Left kidney (tissue), 2 donors: ENCODE data around the gene SF3B2. TPM values are rescaled to one million over a fixed set of nuclear protein-coding genes. Genes with fewer than 3 reads are reported as not detected.
"Not testable (repeated sequence)": the region's sequence is repeated elsewhere in the genome, so short reads cannot be mapped to it uniquely, and the experiment has no call there.

ENCODE experiments used
- DNase-seq: peaks from one replicate; pipeline ENCODE4 v3.0.0-alpha.2; 2013
- polyA plus RNA-seq: library from polyadenylated mRNA; unstranded; fragments of 120-200 nt; gene quantifications from one replicate; pipeline ENCODE4 v1.2.1, GENCODE V29; 2013; ENCODE audit not compliant: insufficient read length

Gene SF3B2
- polyA plus RNA-seq, 1 donor = 260 TPM

DNA sequence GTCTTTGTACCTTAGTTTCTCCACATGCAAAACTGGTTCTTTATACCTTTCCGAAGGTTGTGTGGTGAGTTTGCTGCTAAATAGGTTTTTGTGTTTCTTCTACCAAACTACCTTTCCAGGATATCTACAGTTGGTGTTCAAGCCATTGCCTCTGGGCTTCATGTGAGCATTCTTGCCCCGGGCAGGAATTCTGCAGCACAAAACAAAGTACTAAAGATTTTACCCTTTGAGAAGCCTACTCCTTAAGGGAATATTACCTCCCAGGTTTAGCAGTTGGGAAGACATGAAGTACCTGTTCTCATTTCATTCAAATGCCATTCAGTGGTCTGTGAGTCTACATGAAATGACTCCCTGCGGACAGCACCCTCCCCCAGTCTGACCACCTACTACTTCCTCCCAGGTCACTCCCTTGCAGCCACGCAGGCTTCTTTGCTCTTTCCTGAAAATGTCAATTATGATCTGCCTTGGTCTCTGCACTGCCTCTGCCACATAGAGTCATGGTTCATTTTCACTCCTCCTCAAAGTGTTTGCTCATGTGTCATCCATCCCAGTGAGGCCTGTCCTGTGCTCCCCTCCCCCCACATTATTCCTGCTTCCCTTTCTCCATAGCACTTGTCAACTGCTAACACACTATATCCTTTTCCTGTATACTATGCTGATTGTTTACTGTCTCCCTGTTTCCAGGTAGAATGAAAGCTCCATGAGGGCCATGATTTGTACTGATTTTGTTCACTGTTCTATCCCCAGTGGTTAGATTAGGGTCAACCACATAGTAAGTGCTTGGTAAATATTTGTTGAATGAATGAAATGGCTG, 54.8 kb downstream of the SF3B2 start:
- DNase-seq = no peak

- no peak for DNase-seq
Observed at GRCh38 chr11:66107600-66108510, 55.7 kb downstream of the SF3B2 start.

DNA sequence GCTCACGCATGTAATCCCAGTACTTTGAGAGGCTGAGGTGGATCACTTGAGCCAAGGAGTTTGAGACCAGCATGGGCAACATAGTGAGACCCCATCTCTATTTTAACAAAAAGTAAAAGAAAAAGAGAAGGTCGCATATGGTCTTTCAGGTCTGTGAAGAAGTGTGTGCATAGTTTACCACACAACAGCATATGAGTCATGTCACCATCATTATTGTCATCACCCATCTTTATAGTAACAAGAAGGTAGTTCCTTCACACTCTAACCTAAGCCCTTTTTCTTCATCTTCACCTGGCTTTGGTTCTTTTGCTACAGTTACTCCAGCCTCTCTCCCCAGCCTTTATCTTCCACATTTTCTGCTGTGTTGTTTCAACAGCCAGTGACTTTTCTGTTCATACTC, 57.1 kb downstream of the SF3B2 start:
- no peak for DNase-seq

DNA sequence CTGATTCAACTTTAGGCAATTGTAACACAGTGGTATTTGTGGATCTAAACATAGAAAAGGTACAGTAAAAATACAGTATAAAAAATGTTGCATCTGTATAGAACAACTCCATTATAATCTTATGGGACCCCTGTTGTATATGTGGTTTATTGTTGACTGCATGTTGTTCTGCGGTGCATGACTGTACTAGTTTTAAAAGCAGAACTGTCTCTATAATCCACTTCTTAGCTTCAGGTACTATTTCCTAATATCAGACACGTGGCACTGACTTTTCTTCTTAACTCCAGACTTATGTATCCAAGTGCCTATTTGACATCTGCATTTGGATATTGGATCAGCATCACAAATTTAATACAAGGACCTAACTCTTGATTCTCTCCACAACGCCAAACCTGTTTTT, 59.0 kb downstream of the SF3B2 start:
- DNase-seq = no peak

GRCh38 chr11:66112041-66112491, 59.9 kb downstream of the SF3B2 start:
- DNase-seq = no peak

DNA sequence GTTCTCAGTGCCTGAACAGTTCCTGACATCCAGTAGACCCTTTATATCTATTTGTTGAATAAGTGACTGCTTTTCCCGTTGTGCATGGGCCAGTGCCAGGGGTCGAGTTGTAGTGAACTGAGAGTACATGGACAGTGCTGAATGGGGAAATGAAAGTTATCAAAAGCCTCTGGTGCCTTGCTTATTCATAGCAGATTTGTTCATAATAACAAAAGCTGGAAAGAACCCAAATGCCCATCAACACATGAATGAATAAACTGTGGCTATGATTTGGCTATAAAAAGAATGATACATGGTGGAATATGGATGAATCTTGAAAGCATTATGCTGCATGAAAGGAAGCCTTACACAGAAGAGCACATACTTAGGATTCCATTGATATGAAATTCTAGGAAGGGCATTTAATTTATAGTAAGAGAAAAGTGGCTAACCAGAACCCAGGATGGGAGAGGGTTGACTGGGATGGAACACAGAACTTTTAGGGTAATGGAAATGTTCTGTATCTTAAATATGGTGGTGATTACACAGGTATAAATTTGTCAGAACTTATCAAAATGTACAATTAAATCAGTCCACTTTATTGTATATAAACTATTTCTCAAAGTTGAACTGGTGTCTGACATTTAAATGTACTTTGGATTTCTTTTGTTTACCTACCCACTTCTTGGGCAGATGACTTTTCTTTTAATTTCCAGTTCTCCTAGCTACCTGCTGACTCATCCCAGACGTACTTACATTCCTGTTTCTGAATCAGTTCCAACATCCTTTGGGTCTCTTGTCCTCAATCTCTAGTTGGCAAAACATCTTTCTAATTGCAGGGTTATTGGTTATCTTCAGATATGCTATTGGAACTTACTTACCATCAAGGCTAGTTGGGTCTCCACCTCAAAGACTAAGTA, 60.7 kb downstream of the SF3B2 start:
- no peak for DNase-seq

GRCh38 chr11:66114957-66115356, 62.8 kb downstream of the SF3B2 start:
- DNase-seq = not testable (repeated sequence)

DNA sequence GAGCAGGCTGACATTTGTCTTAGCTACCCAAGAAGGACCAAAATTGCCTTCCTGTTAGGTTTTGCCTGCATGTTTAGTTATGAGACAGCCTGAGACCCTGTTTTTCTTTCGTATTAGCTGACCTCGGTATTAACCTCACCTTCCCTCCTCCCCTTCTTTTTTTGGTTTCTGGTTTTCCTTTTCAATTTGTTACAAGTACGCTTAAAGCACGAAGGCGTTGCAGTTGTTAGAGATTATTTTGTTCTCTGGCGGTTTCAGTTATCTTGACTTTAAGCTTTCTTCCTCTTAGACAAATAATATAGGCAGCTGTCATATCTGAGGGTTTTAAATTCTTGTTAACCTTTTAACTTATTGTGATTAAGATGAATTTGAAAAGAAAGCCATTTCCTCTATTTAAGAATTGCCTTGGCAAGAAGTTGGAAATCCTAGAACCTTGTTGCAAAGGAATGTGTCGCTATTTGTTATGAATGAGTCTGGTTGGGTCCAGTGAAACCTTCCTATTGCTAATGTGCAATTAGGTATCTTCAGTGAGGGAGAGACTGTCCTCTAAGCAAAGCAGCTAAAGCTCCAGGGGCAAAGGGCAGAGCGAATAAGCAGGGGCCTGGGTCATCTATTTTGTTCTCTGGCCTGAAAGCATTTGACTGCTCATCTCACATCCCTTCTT, 63.6 kb downstream of the SF3B2 start:
- no peak for DNase-seq

DNA sequence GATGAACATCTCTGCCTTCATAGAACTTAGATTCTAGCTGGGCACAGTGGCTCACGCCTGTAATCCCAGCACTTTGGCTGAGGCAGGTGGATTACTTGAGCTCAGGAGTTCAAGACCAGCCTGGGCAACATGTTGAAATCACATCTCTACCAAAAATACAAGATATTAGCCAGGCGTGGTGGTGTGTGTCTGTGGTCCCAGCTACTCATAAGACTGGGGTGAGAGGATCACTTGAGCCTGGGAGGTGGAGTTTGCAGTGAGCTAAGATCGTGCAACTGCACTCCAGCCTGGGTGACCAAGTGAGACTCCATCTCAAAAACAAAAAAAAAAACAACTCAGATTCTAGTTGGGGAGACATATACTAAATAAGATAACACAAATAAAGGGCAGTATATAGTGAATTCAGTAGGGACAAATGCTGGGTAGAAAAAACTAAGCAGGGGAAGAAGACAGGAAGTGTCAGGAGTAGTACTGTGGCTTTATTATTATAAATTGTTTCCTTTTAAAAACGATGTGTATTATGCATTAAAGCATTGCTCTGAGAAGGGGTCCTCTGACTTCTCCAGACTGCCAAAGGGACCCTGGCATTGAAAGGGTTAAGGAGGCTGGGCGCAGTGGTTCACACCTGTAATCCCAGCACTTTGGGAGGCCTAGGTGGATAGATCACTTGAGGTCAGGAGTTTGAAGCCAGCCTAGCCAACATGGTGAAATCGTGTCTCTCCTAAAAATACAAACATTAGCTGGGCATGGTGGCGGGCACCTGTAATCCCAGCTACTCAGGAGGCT, 64.6 kb downstream of the SF3B2 start:
- DNase-seq = no peak

DNA sequence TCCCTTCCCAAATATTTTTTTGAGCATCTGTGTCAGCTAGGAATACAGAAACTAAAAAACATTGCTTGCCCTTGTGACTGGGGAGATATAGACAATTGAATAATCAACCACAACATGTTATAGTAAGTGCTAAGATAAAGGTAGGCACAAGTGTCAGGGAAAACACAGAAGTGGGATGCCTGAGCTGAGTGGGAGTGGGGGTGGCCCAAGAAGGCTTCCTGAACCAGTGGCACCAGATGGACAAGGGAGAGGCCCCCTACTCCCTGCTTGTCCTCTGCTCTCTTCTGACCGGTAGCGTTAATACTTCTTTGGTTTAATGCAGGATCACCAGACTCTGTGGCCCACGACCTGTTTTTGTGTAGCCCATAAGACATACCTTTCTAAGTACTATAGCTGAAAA, 66.7 kb downstream of the SF3B2 start:
- DNase-seq = no peak

Other genes starting within 250 kb of the SF3B2 start
- gene SNX32, start 218.4 kb upstream of the SF3B2 start, polyA plus RNA-seq = 2.6 TPM
- 688 TPM for gene CFL1, start 194.2 kb upstream of the SF3B2 start, polyA plus RNA-seq
- 48.3 TPM for gene MUS81, start 191.9 kb upstream of the SF3B2 start, polyA plus RNA-seq
- 102 TPM for gene EFEMP2, start 179.6 kb upstream of the SF3B2 start, polyA plus RNA-seq
- gene CTSW, start 172.5 kb upstream of the SF3B2 start, polyA plus RNA-seq = 1.4 TPM
- 96.0 TPM for gene FIBP, start 163.9 kb upstream of the SF3B2 start, polyA plus RNA-seq
- 5.0 TPM for gene CCDC85B, start 161.7 kb upstream of the SF3B2 start, polyA plus RNA-seq
- not detected for gene FOSL1, start 152.0 kb upstream of the SF3B2 start, polyA plus RNA-seq
- gene C11orf68, start 133.3 kb upstream of the SF3B2 start, polyA plus RNA-seq = 30.6 TPM
- 65.8 TPM for gene DRAP1, start 132.9 kb upstream of the SF3B2 start, polyA plus RNA-seq
- gene TSGA10IP, start 106.9 kb upstream of the SF3B2 start, polyA plus RNA-seq = 0.23 TPM
- 48.6 TPM for gene SART1, start 90.6 kb upstream of the SF3B2 start, polyA plus RNA-seq
- 31.7 TPM for gene EIF1AD, start 50.2 kb upstream of the SF3B2 start, polyA plus RNA-seq
- gene BANF1, start 49.9 kb upstream of the SF3B2 start, polyA plus RNA-seq = 233 TPM
- gene CST6, start 40.4 kb upstream of the SF3B2 start, polyA plus RNA-seq = not detected
- not detected for gene CATSPER1, start 25.9 kb upstream of the SF3B2 start, polyA plus RNA-seq
- 3.8 TPM for gene GAL3ST3, start 3.2 kb upstream of the SF3B2 start, polyA plus RNA-seq
- gene PACS1, start 17.9 kb downstream of the SF3B2 start, polyA plus RNA-seq = 61.5 TPM
- 21.2 TPM for gene KLC2, start 205.3 kb downstream of the SF3B2 start, polyA plus RNA-seq
- gene RAB1B, start 216.3 kb downstream of the SF3B2 start, polyA plus RNA-seq = 108 TPM
- gene CNIH2, start 225.8 kb downstream of the SF3B2 start, polyA plus RNA-seq = 5.4 TPM
- 49.2 TPM for gene YIF1A, start 236.8 kb downstream of the SF3B2 start, polyA plus RNA-seq
- not detected for gene TMEM151A, start 239.5 kb downstream of the SF3B2 start, polyA plus RNA-seq